ENCODE measurements around the gene MGAT4B.

- TF ChIP-seq GATA3 (IDR thresholded peaks at IDR 0.05; ENCODE audit: borderline replicate concordance) (no peak), CHD2 (IDR thresholded peaks at IDR 0.05; ENCODE audit: low read length, partially characterized antibody) (no peak), RAD21 (conservative IDR thresholded peaks at IDR 0.05 in 1 of 2, IDR thresholded peaks at IDR 0.05 in 1 of 2) (no peak), ZFP36 (IDR thresholded peaks at IDR 0.05; ENCODE audit: borderline replicate concordance, partially characterized antibody) (no peak), CHD4 (IDR thresholded peaks at IDR 0.05; ENCODE audit: borderline replicate concordance) (no peak), JUNB (IDR thresholded peaks at IDR 0.05) (no peak), RFX5 (IDR thresholded peaks at IDR 0.05) (no peak)
- TF ChIP-seq, protein P1, sequence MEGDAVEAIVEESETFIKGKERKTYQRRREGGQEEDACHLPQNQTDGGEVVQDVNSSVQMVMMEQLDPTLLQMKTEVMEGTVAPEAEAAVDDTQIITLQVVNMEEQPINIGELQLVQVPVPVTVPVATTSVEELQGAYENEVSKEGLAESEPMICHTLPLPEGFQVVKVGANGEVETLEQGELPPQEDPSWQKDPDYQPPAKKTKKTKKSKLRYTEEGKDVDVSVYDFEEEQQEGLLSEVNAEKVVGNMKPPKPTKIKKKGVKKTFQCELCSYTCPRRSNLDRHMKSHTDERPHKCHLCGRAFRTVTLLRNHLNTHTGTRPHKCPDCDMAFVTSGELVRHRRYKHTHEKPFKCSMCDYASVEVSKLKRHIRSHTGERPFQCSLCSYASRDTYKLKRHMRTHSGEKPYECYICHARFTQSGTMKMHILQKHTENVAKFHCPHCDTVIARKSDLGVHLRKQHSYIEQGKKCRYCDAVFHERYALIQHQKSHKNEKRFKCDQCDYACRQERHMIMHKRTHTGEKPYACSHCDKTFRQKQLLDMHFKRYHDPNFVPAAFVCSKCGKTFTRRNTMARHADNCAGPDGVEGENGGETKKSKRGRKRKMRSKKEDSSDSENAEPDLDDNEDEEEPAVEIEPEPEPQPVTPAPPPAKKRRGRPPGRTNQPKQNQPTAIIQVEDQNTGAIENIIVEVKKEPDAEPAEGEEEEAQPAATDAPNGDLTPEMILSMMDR (IDR thresholded peaks at IDR 0.05): no peak
These were observed 33.0 kb downstream of the MGAT4B start for GRCh38 chr5:179773686-179774040.
